ENCODE results near the gene NUP214.
"Not testable (repeated sequence)": the region's sequence is repeated elsewhere in the genome, so short reads cannot be mapped to it uniquely, and the experiment has no call there.

Gene NUP214

GRCh38 chr9:131097948-131098278, 27.5 kb upstream of the NUP214 start:
- no peak overlapping the region for H3K4me3 ChIP-seq (ENCODE audit: extremely low read depth, insufficient read depth, low read length, poor library complexity, severe bottlenecking)
- H3K36me3 ChIP-seq (ENCODE audit: control insufficient read depth, insufficient read depth, low read length) = no peaks in the 10 kb centered on the region
- no peaks in the 10 kb centered on the region for H3K9me3 ChIP-seq (ENCODE audit: control insufficient read depth, low read length)
- H3K4me1 ChIP-seq (ENCODE audit: control insufficient read depth, insufficient read depth, low read length, poor library complexity, severe bottlenecking) = peaks cover 24% of the 10 kb centered on the region
- no peak overlapping the region for H3K27ac ChIP-seq (ENCODE audit: low read depth, low read length, severe bottlenecking)
- 86 to 88% methylated on average over 8 of the region's 8 CpGs for WGBS, 2 experiments (ENCODE audit: insufficient coverage in 2 of 2)

DNA sequence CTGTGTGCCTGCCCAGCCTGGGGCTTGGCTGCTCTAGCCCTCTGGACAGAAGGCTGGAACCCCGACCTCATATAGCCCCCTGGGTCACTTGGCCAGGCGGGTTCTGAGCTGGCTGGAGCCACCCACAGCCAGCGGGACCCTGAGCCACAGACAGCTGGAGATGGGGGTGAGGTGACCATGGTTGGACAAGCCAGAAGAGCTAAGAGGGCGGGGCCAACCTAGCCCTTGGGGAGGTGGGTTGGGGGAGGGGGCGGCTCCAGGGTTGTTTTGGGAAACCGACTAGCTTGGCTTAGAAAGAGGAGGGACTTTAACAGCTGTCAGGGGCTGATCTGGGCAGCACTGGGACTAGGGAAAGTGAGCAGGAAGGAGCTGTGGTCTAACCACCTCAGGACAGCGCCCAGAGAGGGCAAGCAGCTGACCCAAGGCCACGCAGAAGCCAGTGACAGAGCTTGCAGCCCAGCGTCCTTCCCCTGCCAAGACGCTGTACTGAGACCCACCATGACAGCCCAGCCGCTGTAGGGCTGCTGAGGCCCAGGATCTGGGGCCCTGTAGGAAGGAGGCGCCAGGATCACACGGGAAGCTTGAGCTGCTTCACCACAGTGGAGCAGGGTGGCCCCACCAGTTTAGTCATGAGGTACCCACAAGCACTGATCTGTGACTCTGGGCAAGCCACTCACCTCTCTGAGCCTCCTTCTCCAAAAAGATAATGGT, 26.8 kb upstream of the NUP214 start:
- H3K9me3 ChIP-seq (ENCODE audit: control insufficient read depth, low read length) = no peaks in the 10 kb centered on the region
- no peaks in the 10 kb centered on the region for H3K36me3 ChIP-seq (ENCODE audit: control insufficient read depth, insufficient read depth, low read length)
- H3K4me1 ChIP-seq (ENCODE audit: control insufficient read depth, insufficient read depth, low read length, poor library complexity, severe bottlenecking) = peaks cover 24% of the 10 kb centered on the region
- no peak overlapping the region for H3K27ac ChIP-seq (ENCODE audit: low read depth, low read length, severe bottlenecking)
- 78 to 83% methylated on average over 11 of the region's 13 CpGs for WGBS, 2 experiments (ENCODE audit: insufficient coverage in 2 of 2)
- no peak overlapping the region for H3K4me3 ChIP-seq (ENCODE audit: extremely low read depth, insufficient read depth, low read length, poor library complexity, severe bottlenecking)

- Histone ChIP-seq H3K4me3 (ENCODE audit: extremely low read depth, insufficient read depth, low read length, poor library complexity, severe bottlenecking) (no peak overlapping the region), H3K27ac (ENCODE audit: low read depth, low read length, severe bottlenecking) (no peak overlapping the region), H3K4me1 (ENCODE audit: control insufficient read depth, insufficient read depth, low read length, poor library complexity, severe bottlenecking) (peaks cover 24% of the 10 kb centered on the region), H3K36me3 (ENCODE audit: control insufficient read depth, insufficient read depth, low read length) (no peaks in the 10 kb centered on the region), H3K9me3 (ENCODE audit: control insufficient read depth, low read length) (no peaks in the 10 kb centered on the region)
- 92 to 94% methylated on average over 7 to 8 of the region's 8 CpGs for WGBS, 2 experiments (ENCODE audit: insufficient coverage in 2 of 2)
Observed at GRCh38 chr9:131099102-131099606, 26.2 kb upstream of the NUP214 start.

- peaks cover 24% of the 10 kb centered on the region for H3K4me1 ChIP-seq (ENCODE audit: control insufficient read depth, insufficient read depth, low read length, poor library complexity, severe bottlenecking)
- not testable (repeated sequence) for H3K27ac ChIP-seq (ENCODE audit: low read depth, low read length, severe bottlenecking); H3K4me3 ChIP-seq (ENCODE audit: extremely low read depth, insufficient read depth, low read length, poor library complexity, severe bottlenecking); H3K36me3 ChIP-seq (ENCODE audit: control insufficient read depth, insufficient read depth, low read length); H3K9me3 ChIP-seq (ENCODE audit: control insufficient read depth, low read length)
- 90 to 92% methylated on average over 6 to 8 of the region's 8 CpGs for WGBS, 2 experiments (ENCODE audit: insufficient coverage in 2 of 2)
Observed at GRCh38 chr9:131099845-131100244, 25.5 kb upstream of the NUP214 start.

DNA sequence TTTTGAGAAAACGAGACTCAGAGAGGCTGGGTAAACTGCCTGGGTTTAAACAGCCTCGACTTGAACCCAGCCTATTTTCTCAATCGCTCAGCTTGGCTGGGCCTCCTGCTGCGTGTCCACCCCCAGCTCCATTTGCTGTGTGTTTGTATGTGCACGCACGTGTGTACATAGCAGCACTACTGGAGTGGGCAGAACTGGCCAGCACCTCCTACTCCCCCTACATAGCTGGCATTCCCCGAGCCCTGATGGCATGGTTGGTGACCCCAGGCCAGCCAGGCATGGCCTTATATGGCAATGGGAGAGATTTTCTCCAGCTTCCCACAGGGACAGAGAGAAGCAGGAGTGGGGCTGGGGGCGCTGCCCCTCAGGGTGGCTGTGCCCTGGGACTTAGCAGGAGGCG, 24.9 kb upstream of the NUP214 start:
- Histone ChIP-seq H3K4me1 (ENCODE audit: control insufficient read depth, insufficient read depth, low read length, poor library complexity, severe bottlenecking) (peaks cover 24% of the 10 kb centered on the region), H3K4me3 (ENCODE audit: extremely low read depth, insufficient read depth, low read length, poor library complexity, severe bottlenecking) (no peak overlapping the region), H3K36me3 (ENCODE audit: control insufficient read depth, insufficient read depth, low read length) (no peaks in the 10 kb centered on the region), H3K9me3 (ENCODE audit: control insufficient read depth, low read length) (no peaks in the 10 kb centered on the region), H3K27ac (ENCODE audit: low read depth, low read length, severe bottlenecking) (no peak overlapping the region)
- WGBS, 2 experiments (ENCODE audit: insufficient coverage in 2 of 2) = 81 to 89% methylated on average over 5 of the region's 9 CpGs

DNA sequence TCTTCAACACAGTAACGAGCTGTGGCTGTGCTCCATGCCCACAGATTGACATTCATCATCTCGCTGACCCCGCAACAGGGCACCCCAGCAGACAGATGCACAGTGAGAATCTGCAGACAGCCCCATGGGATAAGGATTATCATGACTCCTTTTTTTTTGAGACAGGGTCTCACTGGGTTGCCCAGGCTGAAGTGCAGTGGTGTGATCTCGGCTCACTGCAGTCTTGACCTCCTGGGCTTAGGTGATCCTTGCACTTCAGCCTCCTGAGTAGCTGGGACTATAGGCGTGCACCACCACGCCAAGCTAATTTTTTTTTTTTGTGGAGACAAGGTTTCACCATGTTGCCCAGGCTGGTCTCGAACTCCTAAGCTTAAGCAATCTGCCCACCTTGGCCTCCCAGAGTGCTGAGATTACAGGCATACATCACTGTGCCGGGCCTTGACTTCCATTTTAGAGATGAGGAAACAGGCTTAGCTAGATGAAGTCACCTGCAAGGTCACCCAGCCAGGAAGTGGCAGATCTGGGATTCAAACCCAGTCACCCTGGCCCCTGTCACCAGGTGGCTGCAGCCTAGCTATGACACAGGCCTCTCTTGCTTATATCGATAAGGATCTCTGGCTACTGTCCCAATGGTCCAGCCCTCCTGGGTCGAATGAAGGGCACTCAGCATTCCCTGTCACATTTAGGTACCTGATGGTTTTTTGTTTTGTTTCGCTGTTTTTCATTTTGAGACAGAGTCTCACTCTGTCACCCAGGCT, 24.0 kb upstream of the NUP214 start:
- no peak overlapping the region for H3K27ac ChIP-seq (ENCODE audit: low read depth, low read length, severe bottlenecking)

GRCh38 chr9:131103024-131103423, 22.4 kb upstream of the NUP214 start:
- Histone ChIP-seq H3K4me1 (ENCODE audit: control insufficient read depth, insufficient read depth, low read length, poor library complexity, severe bottlenecking) (peaks cover 16% of the 10 kb centered on the region), H3K36me3 (ENCODE audit: control insufficient read depth, insufficient read depth, low read length) (peaks cover 3% of the 10 kb centered on the region), H3K4me3 (ENCODE audit: extremely low read depth, insufficient read depth, low read length, poor library complexity, severe bottlenecking) (no peak overlapping the region), H3K9me3 (ENCODE audit: control insufficient read depth, low read length) (no peaks in the 10 kb centered on the region), H3K27ac (ENCODE audit: low read depth, low read length, severe bottlenecking) (no peak overlapping the region)
- 84 to 92% methylated on average over 5 to 7 of the region's 9 CpGs for WGBS, 2 experiments (ENCODE audit: insufficient coverage in 2 of 2)

More for the DNA sequence above, 24.0 kb upstream of the NUP214 start:
- WGBS, 2 experiments (ENCODE audit: insufficient coverage in 2 of 2) = 92 to 95% methylated on average over 10 to 11 of the region's 11 CpGs
- no peak overlapping the region for H3K4me3 ChIP-seq (ENCODE audit: extremely low read depth, insufficient read depth, low read length, poor library complexity, severe bottlenecking)
- peaks cover 3% of the 10 kb centered on the region for H3K36me3 ChIP-seq (ENCODE audit: control insufficient read depth, insufficient read depth, low read length)
- H3K4me1 ChIP-seq (ENCODE audit: control insufficient read depth, insufficient read depth, low read length, poor library complexity, severe bottlenecking) = peaks cover 24% of the 10 kb centered on the region
- H3K9me3 ChIP-seq (ENCODE audit: control insufficient read depth, low read length) = no peaks in the 10 kb centered on the region

- Histone ChIP-seq H3K27ac (ENCODE audit: low read depth, low read length, severe bottlenecking) (no peak overlapping the region), H3K36me3 (ENCODE audit: control insufficient read depth, insufficient read depth, low read length) (peaks cover 3% of the 10 kb centered on the region), H3K4me3 (ENCODE audit: extremely low read depth, insufficient read depth, low read length, poor library complexity, severe bottlenecking) (no peak overlapping the region), H3K4me1 (ENCODE audit: control insufficient read depth, insufficient read depth, low read length, poor library complexity, severe bottlenecking) (peaks cover 12% of the 10 kb centered on the region), H3K9me3 (ENCODE audit: control insufficient read depth, low read length) (no peaks in the 10 kb centered on the region)
- WGBS, 2 experiments (ENCODE audit: insufficient coverage in 2 of 2) = 72 to 83% methylated on average over 1 to 2 of the region's 3 CpGs
Observed at GRCh38 chr9:131103535-131103934, 21.9 kb upstream of the NUP214 start.

DNA sequence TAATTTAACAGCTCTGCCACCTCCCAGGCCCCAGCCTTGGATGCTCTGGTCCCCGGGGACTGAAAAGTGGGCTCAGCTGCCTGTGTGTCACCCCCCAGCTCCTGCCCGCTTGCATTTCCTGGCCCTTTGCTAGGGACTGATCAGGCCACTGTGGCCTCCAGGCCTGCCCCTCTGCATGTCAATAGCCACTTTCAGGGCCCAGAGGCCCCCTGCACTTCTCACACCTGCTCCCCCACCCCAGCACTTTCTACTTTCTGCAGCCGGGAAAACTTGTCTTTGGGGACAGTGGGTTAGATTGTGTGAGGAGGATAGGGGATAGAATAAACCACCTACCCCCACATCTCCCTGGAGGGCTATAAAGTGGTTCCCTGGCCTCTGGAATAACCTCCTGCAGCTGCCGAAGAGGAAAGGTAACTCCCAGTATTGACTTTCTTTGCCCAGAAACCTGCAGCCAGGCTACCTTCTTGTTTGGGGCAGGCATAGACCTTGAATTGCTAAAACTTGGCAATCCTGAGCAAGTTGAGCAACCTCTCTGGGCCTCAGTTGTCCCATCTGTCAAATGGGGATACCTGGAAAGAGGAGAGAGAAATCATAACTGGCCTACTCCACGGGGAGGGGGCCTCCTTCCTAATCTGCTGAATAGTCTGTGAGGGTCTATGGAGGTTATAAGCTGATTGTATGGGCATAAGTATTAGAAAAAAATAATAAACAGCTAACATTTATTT, 21.2 kb upstream of the NUP214 start:
- Histone ChIP-seq H3K27ac (ENCODE audit: low read depth, low read length, severe bottlenecking) (no peak overlapping the region), H3K4me1 (ENCODE audit: control insufficient read depth, insufficient read depth, low read length, poor library complexity, severe bottlenecking) (peaks cover 8% of the 10 kb centered on the region), H3K4me3 (ENCODE audit: extremely low read depth, insufficient read depth, low read length, poor library complexity, severe bottlenecking) (no peak overlapping the region), H3K9me3 (ENCODE audit: control insufficient read depth, low read length) (no peaks in the 10 kb centered on the region), H3K36me3 (ENCODE audit: control insufficient read depth, insufficient read depth, low read length) (peaks cover 3% of the 10 kb centered on the region)
- WGBS, 2 experiments (ENCODE audit: insufficient coverage in 2 of 2) = 71 to 73% methylated on average over 3 of the region's 5 CpGs

GRCh38 chr9:131105952-131106351, 19.4 kb upstream of the NUP214 start:
- H3K4me3 ChIP-seq (ENCODE audit: extremely low read depth, insufficient read depth, low read length, poor library complexity, severe bottlenecking) = no peak overlapping the region
- no peaks in the 10 kb centered on the region for H3K9me3 ChIP-seq (ENCODE audit: control insufficient read depth, low read length)
- H3K4me1 ChIP-seq (ENCODE audit: control insufficient read depth, insufficient read depth, low read length, poor library complexity, severe bottlenecking) = peaks cover 3% of the 10 kb centered on the region
- no peak overlapping the region for H3K27ac ChIP-seq (ENCODE audit: low read depth, low read length, severe bottlenecking)
- H3K36me3 ChIP-seq (ENCODE audit: control insufficient read depth, insufficient read depth, low read length) = peaks cover 3% of the 10 kb centered on the region
- WGBS, 2 experiments (ENCODE audit: insufficient coverage in 2 of 2) = 93 to 100% methylated on average over 6 to 7 of the region's 8 CpGs
